ENCODE results near the gene KCNC2.

Gene KCNC2

GRCh38 chr12:75099210-75099609, 110.4 kb downstream of the KCNC2 start:
- TF ChIP-seq REST (IDR thresholded peaks at IDR 0.05; ENCODE audit: insufficient read depth in 1 of 2, low read depth in 2 of 2, low read length in 2 of 2) (no peak), POLR2AphosphoS5 (IDR thresholded peaks at IDR 0.05; ENCODE audit: low read depth, low read length) (no peak)

- no peak for TF ChIP-seq TAF1 (IDR thresholded peaks at IDR 0.05; ENCODE audit: borderline replicate concordance, insufficient read depth, low read length)
- TF ChIP-seq POLR2AphosphoS5 (IDR thresholded peaks at IDR 0.05; ENCODE audit: low read depth, low read length), result no peak
- TF ChIP-seq FOXP2 (optimal IDR thresholded peaks at IDR 0.05; ENCODE audit: borderline replicate concordance, extremely low read depth, extremely low read length, insufficient read depth), result no peak
- TF ChIP-seq REST (IDR thresholded peaks at IDR 0.05; ENCODE audit: insufficient read depth in 1 of 2, low read depth in 2 of 2, low read length in 2 of 2), result no peak
- no peak for TF ChIP-seq SIN3A (IDR thresholded peaks at IDR 0.05; ENCODE audit: borderline replicate concordance, insufficient read depth, low read length)
Observed at GRCh38 chr12:75097003-75097402, 112.6 kb downstream of the KCNC2 start.

- TF ChIP-seq REST (IDR thresholded peaks at IDR 0.05; ENCODE audit: insufficient read depth in 1 of 2, low read depth in 2 of 2, low read length in 2 of 2) (no peak), SIN3A (IDR thresholded peaks at IDR 0.05; ENCODE audit: borderline replicate concordance, insufficient read depth, low read length) (no peak), FOXP2 (optimal IDR thresholded peaks at IDR 0.05; ENCODE audit: borderline replicate concordance, extremely low read depth, extremely low read length, insufficient read depth) (no peak), POLR2AphosphoS5 (IDR thresholded peaks at IDR 0.05; ENCODE audit: low read depth, low read length) (no peak), TAF1 (IDR thresholded peaks at IDR 0.05; ENCODE audit: borderline replicate concordance, insufficient read depth, low read length) (no peak)
Observed at GRCh38 chr12:75087654-75088053, 122.0 kb downstream of the KCNC2 start.

- TF ChIP-seq POLR2AphosphoS5 (IDR thresholded peaks at IDR 0.05; ENCODE audit: low read depth, low read length), result no peak
- no peak for TF ChIP-seq REST (IDR thresholded peaks at IDR 0.05; ENCODE audit: insufficient read depth in 1 of 2, low read depth in 2 of 2, low read length in 2 of 2)
- no peak for TF ChIP-seq FOXP2 (optimal IDR thresholded peaks at IDR 0.05; ENCODE audit: borderline replicate concordance, extremely low read depth, extremely low read length, insufficient read depth)
- TF ChIP-seq SIN3A (IDR thresholded peaks at IDR 0.05; ENCODE audit: borderline replicate concordance, insufficient read depth, low read length), result no peak
- no peak for TF ChIP-seq TAF1 (IDR thresholded peaks at IDR 0.05; ENCODE audit: borderline replicate concordance, insufficient read depth, low read length)
Observed at GRCh38 chr12:75086091-75087038, 123.3 kb downstream of the KCNC2 start.
